Ovary (tissue), 9 donors: ENCODE data around the gene IFNAR2. TPM values are rescaled to one million over a fixed set of nuclear protein-coding genes. Genes with fewer than 3 reads are reported as not detected.

Experiments
- DNase-seq, 5 donors: peaks; one replicate each; pipeline ENCODE4 v3.0.0-alpha.2; 2019 to 2020
- H3K27ac ChIP-seq, 2 donors: fragments of 200-600 bp; one replicate each; pipeline versions ENCODE4 v1.5.1 to v1.8.0; 2019 to 2022
- H3K27me3 ChIP-seq: fragments of 200-600 bp; one replicate; pipeline ENCODE4 v1.8.0; 2022
- H3K36me3 ChIP-seq: fragments of 200-600 bp; sonication (generic); one replicate; pipeline ENCODE4 v1.5.1; 2019
- H3K4me1 ChIP-seq: one replicate; pipeline ENCODE4 v1.8.1; 2013; ENCODE audit warnings: mild to moderate bottlenecking, moderate library complexity; ENCODE audit not compliant: insufficient read depth
- H3K4me3 ChIP-seq: fragments of 200-600 bp; sonication (generic); one replicate; pipeline ENCODE4 v1.5.1; 2017
- H3K9me3 ChIP-seq, 2 donors: fragments of 200-600 bp in 1 of 2; sonication (generic) in 1 of 2; one replicate each; pipeline versions ENCODE4 v1.5.1 to v1.8.1; 2013 to 2019; ENCODE audit warnings: mild to moderate bottlenecking in 1 of 2, moderate library complexity in 1 of 2
- EP300 ChIP-seq: sonication (generic); formaldehyde crosslinking; IDR thresholded peaks from one replicate; pipeline ENCODE4 v1.6.1; 2017; ENCODE audit warnings: antibody characterized with exemption
- POLR2A ChIP-seq: fragments of 450-650 bp; IDR thresholded peaks from one replicate; pipeline ENCODE4 v1.6.1; 2017; ENCODE audit warnings: antibody characterized with exemption, mild to moderate bottlenecking, moderate library complexity
- WGBS, 3 donors: extraction: QIAGEN DNeasy Blood & Tissue Kit in 1 of 3; methylation state at CpG; one replicate each; pipeline versions ENCODE4 v1.1.5 to v1.1.7; 2013 to 2017; 5-methylcytosine and 5-hydroxymethylcytosine counted together
- intact Hi-C, 4 donors: fragments of 100-400 bp; cut with DNase I; formaldehyde crosslinking; loops; one replicate each; pipeline versions ENCODE4 v1.11.0 to v1.15.1; 2022 to 2023
- polyA plus RNA-seq, 2 donors: library from polyadenylated mRNA; stranded (reverse); fragments of 200-250 nt in 1 of 2; fragments of 350-450 nt in 1 of 2; fragmentation: Illumina TruSeq in 1 of 2; extraction: RNeasy Lipid Tissue Mini Kit (QIAGEN cat#74804) in 1 of 2; gene quantifications; one replicate each; pipeline ENCODE4 v1.2.3, GENCODE V29; 2013 to 2014
- total RNA-seq, 7 donors: library from RNA; depleted of rRNA in 2 of 7; stranded (reverse); fragments of >200 nt in 2 of 7; fragmentation: NEBNext Ultra II Directional in 3 of 7; extraction: Animal tissue kit (Norgen Biotek cat#: 25700) in 3 of 7; gene quantifications; one replicate each; pipeline versions ENCODE4 v1.1.0 to v1.2.4, GENCODE V29; 2016 to 2023
- TF ChIP-seq, protein P1 (sequence below), 3 donors: fragments of 450-650 bp in 2 of 3; fragments of 200-600 bp in 1 of 3; IDR thresholded peaks; one replicate each; pipeline versions ENCODE4 v1.5.1 to v1.8.0; 2016 to 2022; ENCODE audit warnings: antibody characterized with exemption in 3 of 3, mild to moderate bottlenecking in 1 of 3
- donor health status: DM: no; HTN: no; CAD: no; lungs with moderate emphysema.
- donor health status: DM: no; HTN: no; CAD: no.
- donor health status: Bipolar disorder and iron deficiency.
- donor health status: DM: yes; HTN: yes; CAD: no.
- donor health status: DM: no; HTN: no; CAD: no.
- donor health status: DM: yes; HTN: yes; CAD: no.

Gene IFNAR2
- total and polyA plus RNA-seq, 9 donors, result 10.8 to 30.4 (median 20.5) TPM

- intact Hi-C loops, result no loop called here
- no peaks in the 10 kb centered on the region for H3K36me3 ChIP-seq
Measured at GRCh38 chr21:33273044-33273443, 43.3 kb downstream of the IFNAR2 start.

DNA sequence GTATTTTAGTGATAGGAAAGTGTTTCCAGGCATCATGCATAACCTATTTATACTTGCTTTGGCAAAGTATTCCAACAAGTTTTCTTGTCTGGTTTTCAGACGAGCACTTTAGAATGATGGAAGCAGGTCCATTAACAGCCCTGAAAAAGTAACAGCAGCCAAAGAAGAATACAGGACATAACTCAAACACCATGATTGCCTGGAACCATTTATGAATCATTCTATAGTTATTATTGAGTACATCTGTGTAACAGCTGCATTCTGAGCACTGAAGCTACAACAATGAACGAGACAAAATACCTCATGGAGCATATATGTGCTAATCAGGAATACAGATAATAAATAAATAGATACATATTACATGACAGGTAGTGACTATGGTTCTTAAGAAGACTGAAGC lies 49.0 kb downstream of the IFNAR2 start:
- TF ChIP-seq, protein P1, sequence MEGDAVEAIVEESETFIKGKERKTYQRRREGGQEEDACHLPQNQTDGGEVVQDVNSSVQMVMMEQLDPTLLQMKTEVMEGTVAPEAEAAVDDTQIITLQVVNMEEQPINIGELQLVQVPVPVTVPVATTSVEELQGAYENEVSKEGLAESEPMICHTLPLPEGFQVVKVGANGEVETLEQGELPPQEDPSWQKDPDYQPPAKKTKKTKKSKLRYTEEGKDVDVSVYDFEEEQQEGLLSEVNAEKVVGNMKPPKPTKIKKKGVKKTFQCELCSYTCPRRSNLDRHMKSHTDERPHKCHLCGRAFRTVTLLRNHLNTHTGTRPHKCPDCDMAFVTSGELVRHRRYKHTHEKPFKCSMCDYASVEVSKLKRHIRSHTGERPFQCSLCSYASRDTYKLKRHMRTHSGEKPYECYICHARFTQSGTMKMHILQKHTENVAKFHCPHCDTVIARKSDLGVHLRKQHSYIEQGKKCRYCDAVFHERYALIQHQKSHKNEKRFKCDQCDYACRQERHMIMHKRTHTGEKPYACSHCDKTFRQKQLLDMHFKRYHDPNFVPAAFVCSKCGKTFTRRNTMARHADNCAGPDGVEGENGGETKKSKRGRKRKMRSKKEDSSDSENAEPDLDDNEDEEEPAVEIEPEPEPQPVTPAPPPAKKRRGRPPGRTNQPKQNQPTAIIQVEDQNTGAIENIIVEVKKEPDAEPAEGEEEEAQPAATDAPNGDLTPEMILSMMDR (IDR thresholded peaks at IDR 0.05), result no peak
- TF ChIP-seq EP300, result no peak
- TF ChIP-seq POLR2A, result no peak
- DNase-seq, result no peak
- Histone ChIP-seq H3K27me3 (no peaks in the 10 kb centered on the region), H3K4me3 (no peak overlapping the region), H3K9me3 (no peaks in the 10 kb centered on the region), H3K4me1 (no peaks in the 10 kb centered on the region), H3K27ac (no peak overlapping the region), H3K36me3 (no peaks in the 10 kb centered on the region)
- WGBS, 3 donors, result 94 to 98% (median 97%) methylated on average over 2 of the region's 2 CpGs
- intact Hi-C loops, result no loop called here

More at GRCh38 chr21:33273044-33273443, 43.3 kb downstream of the IFNAR2 start:
- DNase-seq, result no peak
- TF ChIP-seq POLR2A, result no peak
- no peak for TF ChIP-seq EP300
- TF ChIP-seq, protein P1 (IDR thresholded peaks at IDR 0.05), result no peak
- Histone ChIP-seq H3K27me3 (no peaks in the 10 kb centered on the region), H3K27ac (no peak overlapping the region), H3K4me1 (no peaks in the 10 kb centered on the region), H3K9me3 (no peaks in the 10 kb centered on the region), H3K4me3 (no peak overlapping the region)
- 62 to 78% (median 76%) methylated on average over 6 of the region's 6 CpGs for WGBS, 3 donors

DNA sequence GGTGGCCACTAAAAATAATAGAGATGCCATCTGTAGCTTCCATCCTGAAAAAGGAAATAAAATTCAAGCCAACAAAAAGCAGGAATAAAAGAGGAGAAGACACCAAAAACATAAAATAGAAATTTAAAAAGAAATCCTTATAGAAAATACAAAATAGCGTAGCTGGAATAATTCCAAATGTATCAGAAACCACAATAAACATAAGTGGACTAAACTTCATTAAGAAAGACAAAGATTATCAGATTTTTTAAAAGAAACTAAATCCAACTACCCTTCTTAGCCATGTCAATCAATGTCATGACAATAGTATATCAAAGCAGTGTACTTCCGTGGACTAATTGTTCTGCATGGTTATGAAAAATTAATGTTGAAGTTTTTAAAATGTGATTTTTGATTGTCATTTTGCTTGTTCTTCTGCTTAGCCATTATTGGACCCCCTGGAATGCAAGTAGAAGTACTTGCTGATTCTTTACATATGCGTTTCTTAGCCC lies 49.6 kb downstream of the IFNAR2 start:
- Histone ChIP-seq H3K9me3 (no peaks in the 10 kb centered on the region), H3K36me3 (no peaks in the 10 kb centered on the region), H3K4me1 (no peaks in the 10 kb centered on the region), H3K27me3 (no peaks in the 10 kb centered on the region), H3K27ac (no peak overlapping the region), H3K4me3 (no peak overlapping the region)
- no peak for TF ChIP-seq EP300
- no peak for TF ChIP-seq POLR2A
- TF ChIP-seq, protein P1 (IDR thresholded peaks at IDR 0.05), result no peak
- intact Hi-C loops, result no loop called here
- WGBS, 3 donors, result 97 to 99% (median 98%) methylated on average over 3 of the region's 3 CpGs
- no peak for DNase-seq

Other genes with a start within 250 kb of the IFNAR2 start
- gene OLIG2, start 204.0 kb upstream of the IFNAR2 start, total RNA-seq, result not detected
- not detected for gene OLIG2, start 204.0 kb upstream of the IFNAR2 start, polyA plus RNA-seq
- not detected for gene OLIG1, start 159.8 kb upstream of the IFNAR2 start, total RNA-seq
- not detected for gene OLIG1, start 159.8 kb upstream of the IFNAR2 start, polyA plus RNA-seq
- 10 to 100 TPM; 18.1 to 25.5 (median 23.8) TPM for gene IL10RB, start 36.4 kb downstream of the IFNAR2 start, total RNA-seq
- gene IL10RB, start 36.4 kb downstream of the IFNAR2 start, polyA plus RNA-seq, result 10 to 100 TPM; 31.5 to 31.7 TPM
- 10 to 100 TPM; 20.6 to 47.9 (median 35.1) TPM for gene IFNAR1, start 95.0 kb downstream of the IFNAR2 start, total RNA-seq
- gene IFNAR1, start 95.0 kb downstream of the IFNAR2 start, polyA plus RNA-seq, result 10 to 100 TPM; 26.4 to 31.2 TPM
- 10 to 100 TPM; 39.6 to 54.5 (median 46.7) TPM for gene IFNGR2, start 173.5 kb downstream of the IFNAR2 start, total RNA-seq
- gene IFNGR2, start 173.5 kb downstream of the IFNAR2 start, polyA plus RNA-seq, result 100 to 1,000 TPM in 1 of 2 donors, 10 to 100 TPM in 1; 43.7 to 125 TPM